ENCODE data around the gene AIMP1.
"Not testable (repeated sequence)": the region's sequence is repeated elsewhere in the genome, so short reads cannot be mapped to it uniquely, and the experiment has no call there.

AIMP1 gene

GRCh38 chr4:106353786-106354185 is 37.4 kb downstream of the AIMP1 start:
- no peak for DNase-seq

DNA sequence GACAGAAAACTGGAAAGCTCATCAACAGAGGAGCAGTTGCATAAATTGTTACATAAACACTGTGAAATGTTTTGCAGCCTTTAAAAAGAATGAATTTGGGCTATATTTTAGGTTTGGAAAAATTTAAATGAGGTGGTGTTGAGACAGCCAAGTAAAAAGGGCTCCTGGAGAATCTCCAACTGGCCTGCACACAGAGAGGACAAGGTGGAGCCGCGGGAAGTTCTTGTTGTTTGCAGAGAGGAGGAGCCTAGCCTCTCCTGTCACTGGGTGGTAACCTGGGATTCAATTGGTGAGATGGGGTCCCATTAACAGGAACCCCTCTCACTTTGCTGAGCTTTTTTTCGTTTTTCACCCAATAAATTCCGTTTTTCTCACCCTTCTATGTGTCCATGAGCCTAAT is 38.8 kb downstream of the AIMP1 start:
- DNase-seq: no peak

DNA sequence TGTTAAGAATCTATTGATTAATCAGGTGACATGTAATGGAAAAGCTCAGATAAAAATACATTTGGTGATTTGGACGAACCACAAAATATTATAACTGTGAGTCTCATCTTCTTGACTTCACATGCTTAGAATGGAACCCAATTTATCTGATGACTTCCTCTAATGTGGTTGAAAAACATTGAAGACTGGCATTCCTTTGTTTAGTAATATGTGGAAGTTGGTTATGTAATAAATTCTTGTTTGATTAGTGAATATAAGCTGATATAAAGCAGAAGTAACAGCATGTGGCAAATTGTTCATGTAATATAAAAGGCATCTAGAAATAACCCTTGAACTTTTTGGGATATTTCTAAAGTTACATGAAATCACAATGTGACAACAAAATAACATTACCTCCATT is 42.5 kb downstream of the AIMP1 start:
- DNase-seq: no peak

- DNase-seq: no peak
Measured at GRCh38 chr4:106362086-106362825, 45.9 kb downstream of the AIMP1 start.

DNA sequence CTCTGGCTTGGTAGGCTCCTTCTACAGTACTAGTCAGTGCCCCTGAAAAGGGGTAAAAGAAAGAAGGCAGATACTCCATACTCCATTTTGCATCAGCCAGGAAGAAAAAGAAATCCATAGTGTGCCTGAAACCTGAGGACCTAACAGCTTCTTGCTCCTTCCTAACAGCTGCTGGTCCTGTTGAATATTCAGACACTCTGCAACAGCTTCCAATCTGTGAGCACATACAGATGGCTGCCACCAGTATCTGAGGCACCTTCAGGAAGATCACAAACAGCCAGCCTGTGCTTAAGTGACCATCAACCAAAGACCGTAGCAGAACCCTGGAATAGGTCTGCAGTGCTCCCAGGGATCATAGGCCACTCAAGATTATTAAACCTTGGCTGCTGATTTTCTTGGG is 47.9 kb downstream of the AIMP1 start:
- DNase-seq: no peak

GRCh38 chr4:106365613-106366012 is 49.3 kb downstream of the AIMP1 start:
- no peak for DNase-seq

- DNase-seq: no peak
Measured at GRCh38 chr4:106366026-106366425, 49.7 kb downstream of the AIMP1 start.

- DNase-seq: no peak
Measured at GRCh38 chr4:106367072-106367471, 50.7 kb downstream of the AIMP1 start.

DNA sequence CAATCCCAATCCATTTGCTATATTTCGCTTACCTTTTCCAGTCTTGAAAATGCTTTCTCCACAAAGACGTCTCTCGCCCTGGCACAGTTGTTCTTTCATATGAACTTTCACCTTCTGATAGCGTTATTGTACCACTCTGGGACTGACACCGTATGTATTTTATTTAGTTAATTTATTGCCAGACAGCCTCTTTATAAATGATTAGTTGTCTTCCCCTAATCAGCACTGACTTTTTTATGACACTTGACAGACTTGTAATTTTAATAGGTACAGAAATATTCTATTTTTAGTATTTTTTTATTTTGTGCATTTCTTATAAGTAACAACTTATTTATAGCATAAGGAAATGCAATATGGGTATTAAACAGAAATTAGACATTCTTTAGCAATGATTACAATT is 52.3 kb downstream of the AIMP1 start, which contains the start of gene GIMD1:
Gene GIMD1 (minus strand): TSS at position 101 of the 400 bp plus-strand sequence. CDS start 1,343 bp downstream, outside the sequence.
- no peak for DNase-seq

GRCh38 chr4:106369456-106370060 is 53.2 kb downstream of the AIMP1 start:
- DNase-seq: peak; percentile 5

- DNase-seq: no peak
Measured at GRCh38 chr4:106370214-106370613, 53.9 kb downstream of the AIMP1 start.

DNA sequence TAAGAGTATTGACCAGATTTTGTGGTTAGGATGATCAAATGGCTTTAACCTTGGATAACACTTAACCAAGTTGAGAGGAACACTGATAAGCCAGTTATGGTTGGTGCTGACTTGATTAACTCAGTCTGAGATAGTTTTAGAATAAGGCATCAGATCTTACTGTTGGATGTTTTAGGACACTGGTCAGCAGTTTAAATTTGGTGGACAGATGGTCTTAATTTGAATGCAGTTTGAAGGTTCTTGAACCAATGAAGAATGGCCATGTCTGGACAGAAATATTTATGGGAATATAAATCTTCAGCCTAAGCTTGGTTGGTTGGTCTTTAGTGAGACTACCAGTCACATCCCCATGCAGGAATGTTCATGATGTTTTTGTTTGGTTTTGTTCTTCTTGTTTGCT is 54.8 kb downstream of the AIMP1 start:
- DNase-seq: no peak

- DNase-seq: no peak
Measured at GRCh38 chr4:106373026-106373425, 56.7 kb downstream of the AIMP1 start.

- DNase-seq: no peak
Measured at GRCh38 chr4:106380179-106380578, 63.8 kb downstream of the AIMP1 start.

GRCh38 chr4:106384878-106385277 is 68.5 kb downstream of the AIMP1 start:
- no peak for DNase-seq

DNA sequence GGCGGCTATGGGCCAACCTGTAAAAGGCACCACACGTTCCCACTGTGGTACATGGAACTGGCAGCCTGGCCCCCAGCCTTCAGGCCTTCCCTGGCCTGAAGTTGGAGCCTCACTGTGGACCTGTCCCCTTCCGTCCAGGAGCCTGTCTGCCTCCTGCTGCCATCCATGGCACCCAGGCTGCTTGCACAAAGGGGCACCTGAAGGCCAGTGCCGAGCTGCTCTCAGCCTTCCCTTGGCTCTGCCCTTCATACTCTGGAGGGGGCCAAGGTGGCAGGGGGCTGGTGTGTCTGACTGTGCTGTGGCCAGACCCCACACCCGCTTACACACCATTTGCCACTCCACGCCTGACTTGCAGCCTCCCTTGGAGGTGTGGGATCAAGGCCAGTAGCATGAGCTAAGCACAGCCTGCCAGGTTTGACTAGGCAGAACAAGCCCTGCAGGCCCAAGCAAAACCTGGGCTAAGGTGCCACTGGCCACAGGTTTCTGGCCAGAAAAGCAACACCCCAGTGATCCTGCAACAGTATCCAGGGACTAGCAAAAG is 69.6 kb downstream of the AIMP1 start:
- DNase-seq: no peak

DNA sequence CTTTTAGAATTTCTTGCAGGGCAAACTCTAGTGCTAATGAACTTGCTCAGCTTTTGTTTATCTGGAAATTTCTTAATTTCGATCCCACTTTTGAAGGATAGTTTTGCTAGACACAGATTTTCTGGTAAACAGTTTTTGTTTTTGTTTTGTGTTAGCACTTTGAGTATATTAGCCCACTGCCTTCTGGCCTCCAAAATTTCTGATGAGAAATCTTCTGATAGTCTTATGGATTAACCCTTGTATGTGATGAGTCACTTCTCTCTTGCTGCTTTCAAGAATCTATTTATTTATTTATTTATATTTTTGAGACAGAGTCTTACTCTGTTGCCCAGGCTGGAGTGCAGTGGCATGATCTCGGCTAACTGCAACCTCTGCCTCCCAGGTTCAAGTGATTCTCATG is 79.2 kb downstream of the AIMP1 start:
- no peak for DNase-seq

- not testable (repeated sequence) for DNase-seq
Measured at GRCh38 chr4:106398898-106399297, 82.5 kb downstream of the AIMP1 start.

Data from NCI-H1436 (cell line).